Mucosa of gallbladder (tissue), 1 donor: ENCODE results near the gene SNTG2. TPM values are rescaled to one million over a fixed set of nuclear protein-coding genes. Genes with fewer than 3 reads are reported as not detected.

Source experiments
- DNase-seq: peaks from one replicate; pipeline ENCODE4 v3.0.0-alpha.2; 2020; ENCODE audit warnings: low spot score
- total RNA-seq: library from RNA; stranded (reverse); gene quantifications from one replicate; pipeline ENCODE4 v1.2.1, GENCODE V29; 2021
- donor health status: DM: no; HTN: no; CAD: no.

Gene SNTG2
- total RNA-seq, 1 donor from 2014 or later, result 2.0 TPM

- no peak for DNase-seq
Measured at GRCh38 chr2:987789-988188, 37.1 kb downstream of the SNTG2 start.

GRCh38 chr2:989781-990467 is 39.3 kb downstream of the SNTG2 start:
- DNase-seq, result no peak

GRCh38 chr2:990970-991369 is 40.3 kb downstream of the SNTG2 start:
- no peak for DNase-seq

- no peak for DNase-seq
Measured at GRCh38 chr2:1002350-1002749, 51.7 kb downstream of the SNTG2 start.

DNA sequence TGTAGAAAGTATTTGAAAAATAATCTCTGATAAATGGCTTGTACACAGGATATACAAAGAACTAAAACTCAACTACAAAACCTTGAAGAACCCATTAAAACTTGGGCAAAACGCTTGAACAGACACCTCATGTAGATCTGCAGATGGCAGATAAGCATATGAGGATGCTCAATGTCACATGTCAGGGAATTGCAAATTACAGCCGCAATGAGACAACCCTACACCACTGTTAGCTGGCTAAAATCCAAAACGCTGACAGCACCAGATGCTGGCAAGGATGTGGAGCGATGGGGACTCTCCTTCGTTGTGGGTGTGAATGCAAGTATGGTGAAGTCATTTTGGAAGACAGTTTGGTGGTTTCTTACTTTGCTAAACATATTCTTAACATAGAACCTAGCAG is 53.7 kb downstream of the SNTG2 start:
- no peak for DNase-seq

- no peak for DNase-seq
Measured at GRCh38 chr2:1010415-1010930, 59.8 kb downstream of the SNTG2 start.

DNA sequence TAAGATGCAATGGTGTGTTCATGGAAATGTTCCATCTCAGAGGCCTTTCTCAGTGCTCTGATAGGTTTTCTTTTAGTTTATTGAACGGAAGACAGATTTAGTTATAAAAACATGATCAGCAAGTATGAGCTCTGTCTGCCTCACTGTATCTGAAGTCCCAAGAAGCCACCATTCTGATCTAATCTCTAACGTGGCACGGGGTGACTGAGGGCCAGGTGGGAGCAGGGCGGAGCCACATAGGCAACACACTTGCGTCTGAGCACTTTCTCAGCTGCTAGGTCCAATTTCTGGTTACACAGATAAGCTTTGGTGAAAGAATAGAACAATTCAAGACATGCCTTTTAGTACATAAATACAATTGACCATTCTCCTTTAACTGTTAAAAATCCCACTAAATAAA is 60.4 kb downstream of the SNTG2 start:
- no peak for DNase-seq

DNA sequence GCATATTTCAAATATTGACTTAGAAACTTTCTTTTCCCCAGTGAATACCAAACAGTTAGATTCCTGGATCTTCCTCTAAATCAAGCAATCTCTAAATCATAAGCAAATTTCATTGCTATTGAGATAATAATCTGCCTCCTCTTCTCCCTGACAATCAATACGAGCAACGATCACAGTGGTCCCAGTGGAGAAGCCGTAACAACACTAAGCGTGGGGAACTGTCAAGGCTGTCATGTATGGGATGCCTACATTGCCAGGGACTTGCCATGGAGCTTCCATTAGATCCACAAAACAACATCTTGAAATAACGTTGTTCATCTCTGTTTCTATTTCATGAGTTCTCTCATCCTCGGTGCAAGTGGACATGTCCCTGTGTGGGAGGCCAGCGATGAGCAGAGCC is 61.3 kb downstream of the SNTG2 start:
- DNase-seq, result no peak

DNA sequence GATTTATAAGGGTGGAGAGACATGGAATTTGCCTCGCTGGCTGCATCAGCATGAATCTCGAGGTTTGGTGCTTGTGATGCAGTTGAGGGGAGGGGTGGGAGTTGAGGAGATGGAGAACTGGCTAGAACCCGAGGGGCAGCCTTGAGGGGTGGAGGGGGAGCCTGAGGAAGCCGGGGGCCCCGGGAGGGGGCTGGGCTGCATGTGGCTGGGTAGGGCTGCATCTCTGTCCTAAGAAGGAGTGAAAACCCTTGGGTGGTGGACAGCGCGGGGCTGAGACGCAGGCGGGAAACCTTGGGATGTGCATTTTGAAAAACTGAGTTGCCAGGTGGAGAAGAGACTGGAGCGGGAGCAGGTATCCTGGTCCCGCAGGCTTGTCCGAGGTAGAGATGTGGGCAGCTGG is 64.2 kb downstream of the SNTG2 start:
- DNase-seq, result no peak

DNA sequence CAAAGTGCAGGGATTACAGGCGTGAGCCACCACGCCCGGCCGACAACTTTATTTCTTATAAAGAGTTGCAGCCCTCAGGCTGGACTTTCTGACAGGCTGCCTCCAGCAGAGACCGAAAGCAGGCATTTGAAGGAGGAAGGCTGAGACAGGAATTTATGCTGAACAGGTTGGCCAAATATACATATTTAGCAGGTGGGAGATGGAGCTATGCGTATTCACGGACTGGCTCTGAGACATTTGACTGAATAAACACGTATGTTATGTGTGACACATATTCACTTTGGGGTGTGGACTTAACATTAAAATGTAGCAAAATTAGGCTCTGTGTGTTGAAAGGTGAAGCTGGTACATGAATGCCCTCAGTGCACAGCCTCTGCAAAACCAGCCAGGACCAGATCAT is 65.9 kb downstream of the SNTG2 start:
- no peak for DNase-seq

- no peak for DNase-seq
Measured at GRCh38 chr2:1017827-1018226, 67.2 kb downstream of the SNTG2 start.

DNA sequence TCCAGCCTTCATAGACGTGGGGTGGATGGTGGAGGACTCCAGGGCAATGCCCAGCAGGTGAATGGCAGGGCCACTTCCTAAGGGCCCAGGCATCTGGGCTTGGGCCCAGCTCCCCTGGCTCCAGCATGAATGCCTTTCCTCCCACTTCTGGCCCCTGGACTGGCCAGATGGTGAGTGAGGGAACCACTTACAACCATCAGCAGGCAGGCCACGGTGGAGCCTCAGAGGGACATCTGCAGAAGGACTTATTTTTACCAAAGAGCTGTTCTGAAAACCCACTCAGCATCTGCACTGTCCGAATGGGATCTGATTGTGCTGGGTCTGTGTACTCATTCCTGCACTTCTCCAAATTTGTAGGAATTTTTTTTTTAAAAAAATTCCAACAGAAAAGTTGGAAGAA is 69.6 kb downstream of the SNTG2 start:
- no peak for DNase-seq

DNA sequence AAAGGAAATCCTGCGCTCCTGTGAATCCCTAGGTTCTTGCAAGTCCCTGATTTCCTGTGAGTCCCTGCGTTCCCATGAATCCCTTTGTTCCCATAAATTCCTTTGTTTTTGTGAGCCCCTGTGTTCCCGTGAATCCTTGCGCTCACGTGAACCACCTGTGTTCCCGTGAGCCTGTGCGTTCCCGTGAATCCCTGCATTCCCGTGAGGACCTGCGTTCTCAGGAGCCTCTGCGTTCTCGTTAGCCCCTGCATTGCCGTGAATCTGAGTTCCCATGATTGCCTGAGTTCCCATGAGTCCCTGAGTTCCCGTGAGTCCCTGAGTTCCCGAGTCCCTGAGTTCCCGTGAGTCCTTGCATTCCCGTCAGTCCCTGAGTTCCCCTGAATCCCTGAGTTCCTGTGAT is 71.5 kb downstream of the SNTG2 start:
- no peak for DNase-seq

DNA sequence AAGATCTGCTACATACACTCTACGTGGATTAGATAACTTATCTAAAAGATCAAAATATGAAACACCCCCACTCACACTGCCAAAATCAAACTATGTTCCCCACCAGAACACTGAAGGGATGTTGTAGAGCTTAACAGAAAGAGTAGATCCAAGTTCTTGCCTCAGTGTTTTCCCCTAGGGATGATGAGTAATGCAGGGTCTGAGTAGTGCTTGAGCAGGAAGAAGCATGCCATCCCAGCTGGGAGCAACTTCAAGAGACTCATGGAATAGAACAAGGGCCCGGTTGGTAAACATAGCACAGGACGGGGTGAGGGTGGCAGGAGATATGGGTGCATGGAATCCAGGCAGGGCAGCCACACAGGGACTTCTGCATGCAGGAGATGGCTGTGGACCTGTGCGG is 74.3 kb downstream of the SNTG2 start:
- no peak for DNase-seq

DNA sequence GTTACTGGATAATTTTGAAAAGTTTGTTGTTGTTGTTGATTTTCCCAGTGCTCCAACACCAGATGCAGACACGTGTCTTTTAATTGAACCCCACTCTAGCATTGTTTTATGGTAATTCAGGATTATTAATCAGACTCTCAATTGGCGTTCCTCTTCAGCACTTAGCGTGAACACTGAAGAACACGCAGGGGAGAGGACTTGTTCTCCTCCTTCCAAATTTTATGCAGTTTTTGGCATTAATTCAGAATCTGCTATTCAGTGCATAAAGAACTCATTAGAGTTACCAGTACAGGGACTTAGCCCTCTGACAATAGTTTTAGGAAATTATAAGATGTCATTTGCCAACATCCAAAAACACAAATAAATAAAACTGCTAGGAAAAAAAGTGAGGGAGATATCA is 75.5 kb downstream of the SNTG2 start:
- DNase-seq, result no peak

GRCh38 chr2:1028831-1029230 is 78.2 kb downstream of the SNTG2 start:
- no peak for DNase-seq

- no peak for DNase-seq
Measured at GRCh38 chr2:1032030-1032429, 81.4 kb downstream of the SNTG2 start.

GRCh38 chr2:1033069-1033468 is 82.4 kb downstream of the SNTG2 start:
- DNase-seq, result no peak

GRCh38 chr2:1037066-1037465 is 86.4 kb downstream of the SNTG2 start:
- DNase-seq, result no peak

DNA sequence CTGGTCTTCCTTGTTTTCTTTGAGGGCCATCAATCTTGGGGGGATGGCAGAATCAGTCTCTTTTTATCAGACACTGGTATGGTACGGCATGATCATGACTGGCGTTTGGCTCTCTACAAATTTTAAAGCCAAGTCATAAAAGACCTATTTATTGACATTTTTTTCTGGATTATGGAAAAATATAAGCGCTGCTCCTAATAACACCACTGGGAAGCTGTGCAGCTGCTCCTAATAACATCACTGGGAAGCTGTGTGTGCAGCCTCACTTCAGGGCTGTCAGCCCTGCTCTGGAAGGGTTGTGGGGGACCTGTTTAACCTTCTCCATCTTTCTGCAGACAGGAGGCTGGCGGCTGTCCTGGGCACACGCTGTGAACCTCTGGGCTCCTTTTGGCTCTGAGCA is 88.9 kb downstream of the SNTG2 start:
- DNase-seq, result no peak

- no peak for DNase-seq
Measured at GRCh38 chr2:1041012-1041805, 90.6 kb downstream of the SNTG2 start.

DNA sequence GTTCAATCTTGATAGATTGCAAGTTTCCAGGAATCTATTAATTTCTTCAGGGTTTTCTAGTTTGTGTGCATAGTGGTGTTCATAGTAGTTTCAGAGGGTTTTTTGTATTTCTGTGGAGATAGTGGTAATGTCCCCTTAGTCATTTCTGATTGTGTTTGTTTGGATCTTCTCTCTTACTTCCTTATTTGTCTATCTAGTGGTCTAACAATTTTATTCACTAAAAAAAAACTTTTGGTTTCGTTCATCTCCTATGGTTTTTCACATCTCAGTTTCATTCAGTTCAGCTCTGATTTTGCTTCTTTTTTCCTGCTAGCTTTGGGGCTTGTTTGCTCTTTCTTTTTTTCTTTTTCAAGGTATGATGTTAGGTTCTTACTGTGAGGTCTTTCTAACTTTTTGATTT is 94.5 kb downstream of the SNTG2 start:
- DNase-seq, result no peak

DNA sequence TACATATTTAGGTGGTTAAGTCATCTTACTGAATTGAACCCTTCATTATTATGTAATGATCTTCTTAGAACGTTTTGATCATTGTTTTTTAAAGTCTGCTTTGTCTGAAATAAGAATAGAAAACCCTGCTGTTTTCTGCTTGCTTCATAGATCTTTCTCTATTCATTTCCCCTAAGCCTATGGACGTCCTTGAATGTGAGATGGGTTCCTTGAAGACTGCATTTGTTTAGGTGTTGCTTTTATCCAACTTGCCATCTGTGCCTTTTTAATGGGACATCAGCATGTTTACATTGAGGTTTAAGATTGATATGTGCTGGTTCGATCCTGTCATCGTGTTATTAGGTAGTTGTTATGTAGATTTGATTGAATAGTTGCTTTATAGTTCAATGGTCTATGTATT is 95.4 kb downstream of the SNTG2 start:
- DNase-seq, result no peak
